HepG2 (cell line): ENCODE results near the gene SHROOM1.
"Not testable (repeated sequence)": the region's sequence is repeated elsewhere in the genome, so short reads cannot be mapped to it uniquely, and the experiment has no call there.

Experiments used
- POLR2AphosphoS5 ChIP-seq: IDR thresholded peaks from 2 replicates; pipeline ENCODE4 v1.6.1; 2012; ENCODE audit warnings: low read depth, low read length
- TF ChIP-seq, protein P1 (sequence below): sonication (generic); formaldehyde crosslinking; IDR thresholded peaks from 2 replicates; pipeline ENCODE4 v1.5.0; 2020; ENCODE audit warnings: mild to moderate bottlenecking, missing genetic modification reagents, moderate library complexity
- TF ChIP-seq, protein P2 (sequence below): sonication (generic); formaldehyde crosslinking; IDR thresholded peaks from 2 replicates; pipeline ENCODE4 v1.8.0; 2022; ENCODE audit warnings: missing genetic modification reagents, mild to moderate bottlenecking, borderline replicate concordance

DNA sequence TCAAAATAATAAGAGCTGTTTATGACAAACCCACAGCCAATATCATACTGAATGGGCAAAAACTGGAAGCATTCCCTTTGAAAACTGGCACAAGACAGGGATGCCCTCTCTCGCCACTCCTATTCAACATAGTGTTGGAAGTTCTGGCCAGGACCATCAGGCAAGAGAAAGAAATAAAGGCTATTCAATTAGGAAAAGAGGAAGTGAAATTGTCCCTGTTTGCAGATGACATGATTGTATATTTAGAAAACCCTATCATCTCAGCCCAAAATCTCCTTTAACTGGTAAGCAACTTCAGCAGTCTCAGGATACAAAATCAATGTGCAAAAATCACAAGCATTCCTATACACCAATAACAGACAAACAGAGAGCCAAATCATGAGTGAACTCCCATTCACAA, 26.2 kb downstream of the SHROOM1 start:
- TF ChIP-seq, protein P1, sequence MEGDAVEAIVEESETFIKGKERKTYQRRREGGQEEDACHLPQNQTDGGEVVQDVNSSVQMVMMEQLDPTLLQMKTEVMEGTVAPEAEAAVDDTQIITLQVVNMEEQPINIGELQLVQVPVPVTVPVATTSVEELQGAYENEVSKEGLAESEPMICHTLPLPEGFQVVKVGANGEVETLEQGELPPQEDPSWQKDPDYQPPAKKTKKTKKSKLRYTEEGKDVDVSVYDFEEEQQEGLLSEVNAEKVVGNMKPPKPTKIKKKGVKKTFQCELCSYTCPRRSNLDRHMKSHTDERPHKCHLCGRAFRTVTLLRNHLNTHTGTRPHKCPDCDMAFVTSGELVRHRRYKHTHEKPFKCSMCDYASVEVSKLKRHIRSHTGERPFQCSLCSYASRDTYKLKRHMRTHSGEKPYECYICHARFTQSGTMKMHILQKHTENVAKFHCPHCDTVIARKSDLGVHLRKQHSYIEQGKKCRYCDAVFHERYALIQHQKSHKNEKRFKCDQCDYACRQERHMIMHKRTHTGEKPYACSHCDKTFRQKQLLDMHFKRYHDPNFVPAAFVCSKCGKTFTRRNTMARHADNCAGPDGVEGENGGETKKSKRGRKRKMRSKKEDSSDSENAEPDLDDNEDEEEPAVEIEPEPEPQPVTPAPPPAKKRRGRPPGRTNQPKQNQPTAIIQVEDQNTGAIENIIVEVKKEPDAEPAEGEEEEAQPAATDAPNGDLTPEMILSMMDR: not testable (repeated sequence)
- not testable (repeated sequence) for TF ChIP-seq POLR2AphosphoS5
- TF ChIP-seq, protein P2, sequence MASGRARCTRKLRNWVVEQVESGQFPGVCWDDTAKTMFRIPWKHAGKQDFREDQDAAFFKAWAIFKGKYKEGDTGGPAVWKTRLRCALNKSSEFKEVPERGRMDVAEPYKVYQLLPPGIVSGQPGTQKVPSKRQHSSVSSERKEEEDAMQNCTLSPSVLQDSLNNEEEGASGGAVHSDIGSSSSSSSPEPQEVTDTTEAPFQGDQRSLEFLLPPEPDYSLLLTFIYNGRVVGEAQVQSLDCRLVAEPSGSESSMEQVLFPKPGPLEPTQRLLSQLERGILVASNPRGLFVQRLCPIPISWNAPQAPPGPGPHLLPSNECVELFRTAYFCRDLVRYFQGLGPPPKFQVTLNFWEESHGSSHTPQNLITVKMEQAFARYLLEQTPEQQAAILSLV (CRISPR knock-in tag): not testable (repeated sequence)
